ENCODE results near the gene BAG2.

Gene BAG2

DNA sequence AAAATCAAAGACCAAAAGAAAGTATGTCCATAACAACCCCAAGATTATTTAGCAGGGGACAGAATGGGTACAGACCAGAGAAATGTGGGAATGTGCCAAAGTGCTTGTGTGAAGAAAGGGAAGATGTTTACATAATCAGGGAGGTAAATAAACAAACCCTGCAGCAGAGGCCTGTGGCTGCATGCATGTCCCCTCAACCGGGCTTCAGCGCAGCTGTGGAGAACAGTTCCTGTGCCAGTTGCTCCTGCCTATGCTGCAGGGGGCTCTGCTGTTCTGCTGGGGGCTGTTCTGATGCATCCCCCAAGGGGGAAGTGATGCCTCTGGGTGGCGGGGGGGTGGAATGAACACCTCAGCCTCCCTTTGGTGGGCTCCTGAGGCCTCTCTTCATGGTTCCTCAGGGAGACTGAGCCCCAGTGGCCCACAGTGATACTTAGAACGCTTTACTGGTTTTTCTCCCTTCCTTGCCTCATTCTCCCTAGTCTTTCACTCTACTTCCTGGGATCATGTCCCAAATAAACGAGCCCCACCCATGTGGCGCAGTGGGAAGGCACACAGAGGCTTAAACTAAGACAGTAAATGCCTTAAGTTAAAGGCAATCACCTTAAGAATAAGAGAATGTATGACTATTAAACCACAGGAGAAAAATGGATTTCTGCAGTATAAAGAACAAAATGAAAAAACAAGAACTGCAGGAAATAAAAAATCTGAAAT, 27.0 kb downstream of the BAG2 start:
- H3K27me3 Mint-ChIP-seq (ENCODE audit: low read depth) = no peaks in the 10 kb centered on the region

DNA sequence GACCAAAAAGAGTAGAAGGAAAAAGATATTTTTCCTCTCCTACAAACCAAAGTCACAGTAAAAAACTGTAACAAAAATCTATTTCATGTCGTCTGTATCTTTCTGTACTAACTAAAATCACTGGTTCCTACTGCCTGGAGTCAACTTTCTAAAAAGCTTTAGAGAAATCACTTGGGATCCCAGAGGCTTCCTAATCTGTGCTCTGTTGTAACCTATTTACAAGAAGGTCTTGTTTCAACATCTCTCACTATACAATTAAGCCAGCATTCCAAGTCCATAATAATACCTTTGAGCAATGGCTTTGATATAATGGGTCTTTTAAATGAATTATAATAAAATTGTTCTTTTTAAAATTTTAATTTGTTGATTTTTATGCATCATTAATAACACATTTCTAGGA, 29.6 kb downstream of the BAG2 start:
- H3K36me3 Mint-ChIP-seq (ENCODE audit: low read depth) = peaks cover 2% of the 10 kb centered on the region
- H3K4me3 Mint-ChIP-seq = no peak overlapping the region
- no peaks in the 10 kb centered on the region for H3K9me3 Mint-ChIP-seq
- H3K4me1 Mint-ChIP-seq (ENCODE audit: low read depth) = peaks cover 5% of the 10 kb centered on the region
- H3K27ac Mint-ChIP-seq = no peak overlapping the region
- no peaks in the 10 kb centered on the region for H3K27me3 Mint-ChIP-seq (ENCODE audit: low read depth)

More for the DNA sequence above, 27.0 kb downstream of the BAG2 start:
- H3K27ac Mint-ChIP-seq = no peak overlapping the region
- H3K4me3 Mint-ChIP-seq = no peak overlapping the region
- peaks cover 2% of the 10 kb centered on the region for H3K4me1 Mint-ChIP-seq (ENCODE audit: low read depth)
- H3K36me3 Mint-ChIP-seq (ENCODE audit: low read depth) = peaks cover 9% of the 10 kb centered on the region
- H3K9me3 Mint-ChIP-seq = no peaks in the 10 kb centered on the region

- Mint-ChIP-seq H3K27ac (no peak overlapping the region), H3K4me1 (ENCODE audit: low read depth) (peaks cover 4% of the 10 kb centered on the region), H3K9me3 (no peaks in the 10 kb centered on the region), H3K36me3 (ENCODE audit: low read depth) (peaks cover 2% of the 10 kb centered on the region), H3K27me3 (ENCODE audit: low read depth) (no peaks in the 10 kb centered on the region), H3K4me3 (no peak overlapping the region)
Observed at GRCh38 chr6:57205550-57206328, 33.6 kb downstream of the BAG2 start.

DNA sequence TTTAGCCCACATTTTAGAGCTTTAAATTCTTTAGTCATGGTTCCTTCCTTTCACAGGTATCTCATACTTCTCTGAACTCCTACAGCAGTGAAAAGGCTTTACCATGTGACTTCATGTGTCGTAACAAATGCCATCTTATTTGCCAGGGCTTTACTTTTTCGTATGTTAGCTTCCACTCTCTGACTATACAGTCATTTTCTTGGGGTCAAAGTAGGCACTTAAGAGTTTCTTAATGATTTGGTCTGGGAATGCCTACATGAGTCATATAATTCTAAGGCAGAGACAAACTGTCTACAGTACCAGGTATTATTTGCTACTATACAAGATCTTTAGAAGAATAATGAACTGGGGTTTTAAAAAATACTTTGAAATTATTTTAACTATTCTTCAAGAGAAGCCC, 35.0 kb downstream of the BAG2 start:
- H3K4me1 Mint-ChIP-seq (ENCODE audit: low read depth) = peaks cover 4% of the 10 kb centered on the region
- no peak overlapping the region for H3K4me3 Mint-ChIP-seq
- no peak overlapping the region for H3K27ac Mint-ChIP-seq
- no peaks in the 10 kb centered on the region for H3K9me3 Mint-ChIP-seq
- no peaks in the 10 kb centered on the region for H3K27me3 Mint-ChIP-seq (ENCODE audit: low read depth)
- peaks cover 2% of the 10 kb centered on the region for H3K36me3 Mint-ChIP-seq (ENCODE audit: low read depth)

DNA sequence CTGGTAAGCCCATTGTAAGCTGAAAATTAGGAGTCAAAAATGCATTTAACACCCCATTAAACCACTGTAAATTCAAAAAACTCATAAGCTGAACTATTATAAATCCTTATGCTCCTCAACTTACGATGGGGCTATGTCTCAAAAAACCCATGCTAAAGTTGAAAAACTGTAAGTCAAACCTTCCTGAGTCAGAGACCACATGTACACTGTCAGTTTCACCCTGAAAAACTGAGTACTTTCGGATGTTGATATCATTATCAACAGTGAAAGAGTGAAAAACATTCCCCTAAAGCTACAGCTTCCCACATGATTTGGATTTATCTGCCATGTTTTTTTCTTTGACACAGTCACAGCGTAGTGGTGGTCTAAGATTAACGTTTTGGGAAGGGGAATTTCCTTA, 35.7 kb downstream of the BAG2 start:
- Mint-ChIP-seq H3K4me1 (ENCODE audit: low read depth) (peaks cover 4% of the 10 kb centered on the region), H3K27me3 (ENCODE audit: low read depth) (no peaks in the 10 kb centered on the region), H3K27ac (no peak overlapping the region), H3K36me3 (ENCODE audit: low read depth) (peaks cover 2% of the 10 kb centered on the region), H3K4me3 (no peak overlapping the region), H3K9me3 (no peaks in the 10 kb centered on the region)

DNA sequence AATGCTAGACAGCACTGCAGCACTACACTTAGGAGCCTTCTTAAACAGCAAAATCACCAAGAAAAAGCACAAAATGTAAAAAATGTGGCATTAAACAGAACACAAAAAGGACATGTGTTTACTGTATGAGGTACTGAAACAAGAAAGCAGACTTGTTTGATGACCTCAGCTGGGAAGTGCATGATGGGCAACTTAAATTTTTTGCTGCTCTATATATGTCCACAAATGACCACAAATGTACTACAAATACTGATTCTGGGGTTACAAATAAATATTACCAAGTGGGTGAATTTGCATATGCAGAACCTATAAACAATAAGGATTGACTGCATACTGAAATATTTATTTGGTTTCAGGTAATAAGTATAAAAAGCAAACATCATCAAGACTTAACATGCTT, 36.9 kb downstream of the BAG2 start:
- no peak overlapping the region for H3K4me3 Mint-ChIP-seq
- H3K27me3 Mint-ChIP-seq (ENCODE audit: low read depth) = no peaks in the 10 kb centered on the region
- H3K9me3 Mint-ChIP-seq = no peaks in the 10 kb centered on the region
- peaks cover 2% of the 10 kb centered on the region for H3K36me3 Mint-ChIP-seq (ENCODE audit: low read depth)
- peaks cover 10% of the 10 kb centered on the region for H3K4me1 Mint-ChIP-seq (ENCODE audit: low read depth)
- no peak overlapping the region for H3K27ac Mint-ChIP-seq

- Mint-ChIP-seq H3K9me3 (peaks cover 6% of the 10 kb centered on the region), H3K4me3 (no peak overlapping the region), H3K27ac (no peak overlapping the region), H3K36me3 (ENCODE audit: low read depth) (peaks cover 8% of the 10 kb centered on the region), H3K4me1 (ENCODE audit: low read depth) (peaks cover 20% of the 10 kb centered on the region), H3K27me3 (ENCODE audit: low read depth) (no peaks in the 10 kb centered on the region)
Observed at GRCh38 chr6:57210060-57210459, 37.9 kb downstream of the BAG2 start.

DNA sequence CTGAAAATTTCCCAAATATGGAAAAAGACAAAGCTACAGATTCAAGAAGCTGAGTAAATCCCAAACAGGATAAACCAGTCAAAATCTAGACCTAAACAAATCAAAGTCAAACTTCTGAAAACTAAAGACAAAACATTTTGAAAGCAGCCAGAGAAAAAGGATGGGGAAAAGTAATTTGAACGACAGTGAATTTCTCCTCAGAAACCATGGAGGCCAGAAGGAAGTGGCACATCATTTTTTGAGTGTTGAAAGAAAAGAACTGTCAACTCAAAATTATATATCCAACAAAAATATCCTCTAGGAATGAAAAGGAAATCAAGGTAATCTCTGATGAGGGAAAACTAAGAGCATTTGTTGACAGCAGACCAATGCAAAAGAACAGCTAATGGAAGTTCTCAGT, 43.1 kb downstream of the BAG2 start:
- H3K9me3 Mint-ChIP-seq = peaks cover 7% of the 10 kb centered on the region
- H3K27ac Mint-ChIP-seq = no peak overlapping the region
- H3K4me3 Mint-ChIP-seq = no peak overlapping the region
- H3K4me1 Mint-ChIP-seq (ENCODE audit: low read depth) = peaks cover 35% of the 10 kb centered on the region
- peaks cover 6% of the 10 kb centered on the region for H3K27me3 Mint-ChIP-seq (ENCODE audit: low read depth)
- peaks cover 11% of the 10 kb centered on the region for H3K36me3 Mint-ChIP-seq (ENCODE audit: low read depth)

DNA sequence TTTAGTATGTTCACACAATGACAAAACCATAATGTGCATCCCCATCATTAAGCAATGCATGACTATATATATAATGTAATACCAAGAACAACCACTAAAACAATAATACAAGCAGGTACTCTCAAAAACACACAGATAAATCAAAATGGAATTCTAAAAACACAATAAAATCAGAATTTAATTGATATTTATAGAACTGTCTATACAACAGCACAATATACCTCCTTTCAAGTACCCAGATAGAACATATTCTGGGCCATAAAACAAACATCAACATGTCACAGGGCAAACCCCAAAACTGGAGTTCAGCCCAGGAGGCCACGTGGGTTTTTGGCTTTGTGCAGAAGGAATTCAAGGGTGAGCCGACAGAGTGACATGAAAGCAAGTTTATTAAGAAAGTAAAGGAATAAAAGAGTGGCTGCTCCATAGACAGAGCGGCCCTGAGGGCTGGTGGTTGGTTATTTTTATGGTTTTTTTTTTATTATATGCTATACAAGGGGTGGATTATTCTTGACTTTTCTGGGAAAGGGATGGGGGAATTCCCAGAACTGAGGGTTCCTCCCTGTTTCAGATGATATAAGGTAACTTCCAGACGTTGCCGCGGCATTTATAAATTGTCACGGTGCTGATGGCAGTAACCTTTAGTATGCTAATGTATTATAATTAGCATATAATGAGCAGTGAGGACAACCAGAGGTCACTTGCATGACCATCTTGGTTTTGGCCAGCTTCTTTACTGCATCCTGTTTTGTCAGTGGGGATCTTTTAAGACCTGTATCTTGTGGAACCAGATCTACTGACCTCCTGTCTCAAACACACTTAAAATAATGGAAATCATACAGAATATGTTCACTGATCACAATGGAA, 44.3 kb downstream of the BAG2 start:
- Mint-ChIP-seq H3K9me3 (peaks cover 7% of the 10 kb centered on the region), H3K36me3 (ENCODE audit: low read depth) (peaks cover 11% of the 10 kb centered on the region)

DNA sequence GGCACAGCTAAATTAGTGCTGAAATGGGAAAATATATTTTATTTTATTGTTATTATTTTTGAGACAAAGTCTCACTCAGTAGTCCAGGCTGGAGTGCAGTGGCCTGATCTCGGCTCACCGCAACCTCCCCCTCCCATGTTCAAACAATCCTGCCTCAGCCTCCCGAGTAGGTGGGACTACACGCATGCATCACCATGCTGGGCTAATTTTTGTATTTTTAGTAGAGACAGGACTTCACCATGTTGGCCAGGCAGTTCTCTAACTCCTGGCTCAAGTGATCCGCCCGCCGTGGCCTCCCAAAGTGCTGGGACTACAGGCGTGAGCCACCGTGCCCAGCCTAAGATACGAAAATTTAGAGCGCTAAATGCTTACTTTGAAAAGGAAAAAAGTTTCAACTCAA, 45.1 kb downstream of the BAG2 start:
- peaks cover 13% of the 10 kb centered on the region for H3K36me3 Mint-ChIP-seq (ENCODE audit: low read depth)
- peaks cover 7% of the 10 kb centered on the region for H3K9me3 Mint-ChIP-seq
- peaks cover 38% of the 10 kb centered on the region for H3K4me1 Mint-ChIP-seq (ENCODE audit: low read depth)
- H3K4me3 Mint-ChIP-seq = no peak overlapping the region
- no peak overlapping the region for H3K27ac Mint-ChIP-seq
- peaks cover 12% of the 10 kb centered on the region for H3K27me3 Mint-ChIP-seq (ENCODE audit: low read depth)

More for the DNA sequence above, 44.3 kb downstream of the BAG2 start:
- Mint-ChIP-seq H3K4me1 (ENCODE audit: low read depth) (peaks cover 38% of the 10 kb centered on the region), H3K27me3 (ENCODE audit: low read depth) (peaks cover 9% of the 10 kb centered on the region), H3K27ac (no peak overlapping the region), H3K4me3 (no peak overlapping the region)

GRCh38 chr6:57220083-57220703, 48.1 kb downstream of the BAG2 start:
- H3K27me3 Mint-ChIP-seq (ENCODE audit: low read depth) = peaks cover 33% of the 10 kb centered on the region
- H3K36me3 Mint-ChIP-seq (ENCODE audit: low read depth) = peaks cover 7% of the 10 kb centered on the region
- peaks cover under 1% of the 10 kb centered on the region for H3K9me3 Mint-ChIP-seq
- H3K27ac Mint-ChIP-seq = no peak overlapping the region
- H3K4me1 Mint-ChIP-seq (ENCODE audit: low read depth) = peaks cover 24% of the 10 kb centered on the region
- peak overlapping the region; percentile 52 for H3K4me3 Mint-ChIP-seq

- peak overlapping the region; percentile 90 for H3K4me3 Mint-ChIP-seq
- H3K27ac Mint-ChIP-seq = peak overlapping the region; percentile 56
- no peaks in the 10 kb centered on the region for H3K9me3 Mint-ChIP-seq
- peaks cover 5% of the 10 kb centered on the region for H3K36me3 Mint-ChIP-seq (ENCODE audit: low read depth)
- peaks cover 37% of the 10 kb centered on the region for H3K27me3 Mint-ChIP-seq (ENCODE audit: low read depth)
- H3K4me1 Mint-ChIP-seq (ENCODE audit: low read depth) = peaks cover 19% of the 10 kb centered on the region
Observed at GRCh38 chr6:57221191-57221935, 49.2 kb downstream of the BAG2 start.

DNA sequence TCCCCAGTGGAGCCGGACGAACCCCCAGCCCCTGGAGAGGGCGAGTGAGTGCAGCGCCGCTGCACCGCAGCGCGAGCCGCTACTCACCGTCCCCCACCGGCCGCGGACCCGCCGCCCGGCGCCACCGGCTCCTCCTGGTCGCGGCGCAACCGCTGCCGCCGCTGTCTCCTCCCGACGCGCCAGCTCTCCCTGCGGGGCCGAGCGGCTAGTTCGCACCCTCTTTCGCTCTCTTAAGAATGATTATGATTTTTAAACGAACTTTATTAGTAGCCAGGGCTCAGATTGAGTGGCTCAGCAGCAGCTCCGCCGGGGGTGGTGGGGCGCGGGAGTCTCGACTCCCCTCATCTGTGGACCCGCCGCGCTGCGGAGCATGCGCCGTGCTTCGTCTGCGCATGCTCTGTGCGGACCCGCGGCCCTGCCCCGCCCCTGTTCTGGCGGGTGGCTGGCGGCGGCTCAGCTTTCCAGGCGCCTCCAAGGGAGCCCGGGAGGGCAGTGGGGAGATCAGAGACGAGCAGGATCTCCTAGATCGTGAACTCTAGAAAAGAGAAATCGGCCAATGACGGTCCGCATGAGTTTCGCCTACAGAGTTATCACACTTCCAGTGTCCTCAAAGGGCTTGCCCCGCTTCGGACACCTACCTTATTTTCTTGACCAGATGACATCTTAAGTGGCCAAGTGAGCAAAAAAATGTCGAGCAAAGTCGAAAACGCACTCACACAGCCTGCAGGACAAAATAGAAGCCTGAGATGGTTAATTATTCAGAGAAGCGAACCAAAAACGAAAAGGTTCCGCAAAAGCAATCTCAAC, 50.0 kb downstream of the BAG2 start, which contains the start of gene RAB23:
RAB23 (minus strand) TSS at position 372 of the 807 bp plus-strand sequence. CDS start 11,927 bp downstream, outside the sequence.
- Mint-ChIP-seq H3K27me3 (ENCODE audit: low read depth) (peaks cover 39% of the 10 kb centered on the region), H3K4me3 (peak within 1 kb of the TSS; percentile 99), H3K9me3 (no peaks in the 10 kb centered on the region), H3K4me1 (ENCODE audit: low read depth) (peaks cover 16% of the 10 kb centered on the region), H3K36me3 (ENCODE audit: low read depth) (peaks cover 3% of the 10 kb centered on the region), H3K27ac (peak within 1 kb of the TSS; percentile 93)

Measured in T-helper 1 cell treated with Interleukin-12 subunit alpha and Interleukin-12 subunit beta and Interleukin-4 antibody, amounts not matched to agents 30 μg/mL and 1 μg/mL, for 36 hours (primary cell).